SK-N-SH treated with all-trans-retinoic acid at 6 μM for 48 hours (cell line): ENCODE results near the gene SAPCD2.

Experiments
- ATAC-seq: fragments of 200-7000 bp; cut with Tn5 transposase; 3 replicates; pipeline ENCODE4 v1.9.1; 2020; ENCODE audit warnings: mild to moderate bottlenecking, moderate library complexity
- ARNTL ChIP-seq: fragments of 450-650 bp; formaldehyde crosslinking; IDR thresholded peaks from 2 replicates; pipeline ENCODE4 v1.5.0; 2020; ENCODE audit warnings: low read depth, mild to moderate bottlenecking, moderate library complexity, borderline replicate concordance
- BACH2 ChIP-seq: fragments of 250-450 bp; sonication (Bioruptor Pico); IDR thresholded peaks from 2 replicates; pipeline ENCODE4 v1.9.0; 2021; ENCODE audit warnings: mild to moderate bottlenecking, borderline replicate concordance
- CREB5 ChIP-seq: fragments of 250-450 bp; sonication (Bioruptor Pico); IDR thresholded peaks from 2 replicates; pipeline ENCODE4 v1.5.1; 2020; ENCODE audit warnings: low read depth, mild to moderate bottlenecking, moderate library complexity
- CSDC2 ChIP-seq: fragments of 250-450 bp; sonication (Bioruptor Pico); IDR thresholded peaks from 2 replicates; pipeline ENCODE4 v1.5.0; 2020; ENCODE audit warnings: mild to moderate bottlenecking, moderate library complexity
- CSRNP3 ChIP-seq: fragments of 250-450 bp; sonication (Bioruptor Pico); IDR thresholded peaks from 2 replicates; pipeline ENCODE4 v1.5.1; 2021; ENCODE audit warnings: mild to moderate bottlenecking, moderate library complexity
- ESRRG ChIP-seq: fragments of 250-450 bp; sonication (Bioruptor Pico); IDR thresholded peaks from 2 replicates; pipeline ENCODE4 v1.6.1; 2021; ENCODE audit warnings: mild to moderate bottlenecking
- GLIS3 ChIP-seq: fragments of 250-450 bp; sonication (Bioruptor Pico); IDR thresholded peaks from 2 replicates; pipeline ENCODE4 v1.5.0; 2020; ENCODE audit warnings: mild to moderate bottlenecking, moderate library complexity
- ISL1 ChIP-seq: fragments of 250-450 bp; sonication (Bioruptor Pico); IDR thresholded peaks from 2 replicates; pipeline ENCODE4 v2.1.2; 2022; ENCODE audit warnings: mild to moderate bottlenecking, moderate library complexity
- OSR1 ChIP-seq: fragments of 250-450 bp; sonication (Bioruptor Pico); IDR thresholded peaks from 2 replicates; pipeline ENCODE4 v1.8.0; 2022; ENCODE audit warnings: moderate library complexity, mild to moderate bottlenecking, inconsistent platforms
- PATZ1 ChIP-seq: fragments of 250-450 bp; sonication (Bioruptor Pico); IDR thresholded peaks from 2 replicates; pipeline ENCODE4 v1.8.0; 2020; ENCODE audit warnings: mild to moderate bottlenecking, moderate library complexity, borderline replicate concordance
- PPARA ChIP-seq: fragments of 250-450 bp; sonication (Bioruptor Pico); IDR thresholded peaks from 2 replicates; pipeline ENCODE4 v1.5.0; 2020; ENCODE audit warnings: mild to moderate bottlenecking, borderline replicate concordance
- RARB ChIP-seq: fragments of 250-450 bp; sonication (Bioruptor Pico); IDR thresholded peaks from 2 replicates; pipeline ENCODE4 v1.8.0; 2021; ENCODE audit warnings: mild to moderate bottlenecking, moderate library complexity
- SNAI2 ChIP-seq: fragments of 250-450 bp; sonication (Bioruptor Pico); IDR thresholded peaks from 2 replicates; pipeline ENCODE4 v1.5.0; 2020; ENCODE audit warnings: mild to moderate bottlenecking, moderate library complexity
- TCF4 ChIP-seq: fragments of 250-450 bp; sonication (Bioruptor Pico); IDR thresholded peaks from 2 replicates; pipeline ENCODE4 v1.8.0; 2021; ENCODE audit warnings: mild to moderate bottlenecking, moderate library complexity, borderline replicate concordance
- TOX ChIP-seq: fragments of 250-450 bp; sonication (Bioruptor Pico); IDR thresholded peaks from 2 replicates; pipeline ENCODE4 v1.8.0; 2021; ENCODE audit warnings: mild to moderate bottlenecking, moderate library complexity, borderline replicate concordance
- TSHZ2 ChIP-seq: fragments of 250-450 bp; sonication (Bioruptor Pico); IDR thresholded peaks from 2 replicates; pipeline ENCODE4 v1.5.0; 2020; ENCODE audit warnings: mild to moderate bottlenecking, moderate library complexity
- ZC3H10 ChIP-seq: fragments of 250-450 bp; sonication (Bioruptor Pico); IDR thresholded peaks from 2 replicates; pipeline ENCODE4 v1.5.1; 2021; ENCODE audit warnings: mild to moderate bottlenecking, moderate library complexity
- ZFP3 ChIP-seq: fragments of 250-450 bp; sonication (Bioruptor Pico); IDR thresholded peaks from 2 replicates; pipeline ENCODE4 v1.5.0; 2020; ENCODE audit warnings: mild to moderate bottlenecking, moderate library complexity
- ZFP30 ChIP-seq: fragments of 450-650 bp; formaldehyde crosslinking; IDR thresholded peaks from 2 replicates; pipeline ENCODE4 v1.5.0; 2022; ENCODE audit warnings: mild to moderate bottlenecking, moderate library complexity
- ZNF565 ChIP-seq: fragments of 450-650 bp; formaldehyde crosslinking; conservative IDR thresholded peaks from 2 replicates; pipeline ENCODE4 v1.5.0; 2020; ENCODE audit warnings: low read depth, mild to moderate bottlenecking, moderate library complexity
- ZNF70 ChIP-seq: fragments of 450-650 bp; formaldehyde crosslinking; IDR thresholded peaks from 2 replicates; pipeline ENCODE4 v1.5.0; 2020; ENCODE audit warnings: mild to moderate bottlenecking, moderate library complexity
- ZNF8 ChIP-seq: fragments of 450-650 bp; formaldehyde crosslinking; IDR thresholded peaks from 2 replicates; pipeline ENCODE4 v1.5.0; 2020; ENCODE audit warnings: mild to moderate bottlenecking, moderate library complexity

SAPCD2 gene

GRCh38 chr9:137032858-137033257 is 37.5 kb downstream of the SAPCD2 start:
- ATAC-seq, result no peak
- TF ChIP-seq ZNF70 (CRISPR knock-in tag) (no peak), RARB (no peak), TSHZ2 (CRISPR knock-in tag) (no peak), BACH2 (CRISPR knock-in tag) (no peak), TOX (no peak), CSDC2 (CRISPR knock-in tag) (no peak), ZFP3 (CRISPR knock-in tag) (no peak), PPARA (no peak), ZC3H10 (CRISPR knock-in tag) (no peak), ZNF565 (no peak), TCF4 (no peak), PATZ1 (no peak), ESRRG (CRISPR knock-in tag) (no peak), GLIS3 (CRISPR knock-in tag) (no peak), ZFP30 (CRISPR knock-in tag) (no peak), CSRNP3 (CRISPR knock-in tag) (no peak), SNAI2 (CRISPR knock-in tag) (no peak), ISL1 (no peak), ZNF8 (CRISPR knock-in tag) (no peak)
- TF ChIP-seq, all 23 proteins: peak for 0

- no peak for TF ChIP-seq TCF4
- TF ChIP-seq PPARA, result no peak
- no peak for TF ChIP-seq CSRNP3 (CRISPR knock-in tag)
- TF ChIP-seq TOX, result no peak
- TF ChIP-seq CSDC2 (CRISPR knock-in tag), result no peak
- no peak for TF ChIP-seq OSR1
- ATAC-seq, result no peak
Observed at GRCh38 chr9:137031904-137032640, 38.3 kb downstream of the SAPCD2 start, which contains the start of gene FUT7. Gene FUT7 (minus strand): TSS chr9:137032088. CDS start chr9:137031991, 97 bp downstream.

- TF ChIP-seq TCF4 (no peak), ZNF8 (CRISPR knock-in tag) (no peak), OSR1 (no peak), ARNTL (CRISPR knock-in tag) (no peak), ZNF565 (no peak), TOX (no peak), CSRNP3 (CRISPR knock-in tag) (no peak), PPARA (no peak), CREB5 (CRISPR knock-in tag) (no peak), ZFP3 (CRISPR knock-in tag) (no peak), ZNF70 (CRISPR knock-in tag) (no peak), ESRRG (CRISPR knock-in tag) (no peak), ISL1 (no peak), SNAI2 (CRISPR knock-in tag) (no peak)
- no peak for ATAC-seq
Observed at GRCh38 chr9:137030538-137031527, 39.5 kb downstream of the SAPCD2 start.
